HG03378 (cell line): Measurements from ENCODE around the gene F8A2.
A peak's percentile ranks its signal among the peaks of the same experiment; 100 is the strongest.
"Not testable (repeated sequence)": the region's sequence is repeated elsewhere in the genome, so short reads cannot be mapped to it uniquely, and the experiment has no call there.

Experiments
- ATAC-seq: cut with Tn5 transposase; IDR thresholded peaks from one replicate; pipeline ENCODE4 v1.9.1; 2021; ENCODE audit warnings: mild to moderate bottlenecking, moderate library complexity; ENCODE audit not compliant: unreplicated experiment

F8A2 gene

GRCh38 chrX:155381843-155382528, at the start of gene F8A2:
F8A2 (plus strand) TSS chrX:155382095; CDS start chrX:155382115, 20 bp downstream.
- peak; percentile 67 for ATAC-seq

GRCh38 chrX:155333544-155334100, 48.3 kb upstream of the F8A2 start:
- ATAC-seq: no peak

GRCh38 chrX:155334486-155335336, 47.2 kb upstream of the F8A2 start, which contains the start of gene CLIC2:
CLIC2 (minus strand) TSS chrX:155334614; CDS start chrX:155334427, 187 bp downstream.
- ATAC-seq: no peak

- not testable (repeated sequence) for ATAC-seq
These were observed 46.6 kb upstream of the F8A2 start for GRCh38 chrX:155335337-155335712.

- not testable (repeated sequence) for ATAC-seq
These were observed 36.2 kb upstream of the F8A2 start for GRCh38 chrX:155345689-155346088.

GRCh38 chrX:155349448-155349847, 32.4 kb upstream of the F8A2 start:
- ATAC-seq: not testable (repeated sequence)

GRCh38 chrX:155363712-155364111, 18.2 kb upstream of the F8A2 start:
- ATAC-seq: not testable (repeated sequence)

GRCh38 chrX:155373777-155374458, 8.0 kb upstream of the F8A2 start:
- peak; percentile 67 for ATAC-seq

GRCh38 chrX:155379802-155380201, 2.1 kb upstream of the F8A2 start:
- ATAC-seq: not testable (repeated sequence)

GRCh38 chrX:155382529-155382967, 653 bp downstream of the F8A2 start:
- ATAC-seq: peak; percentile 30

- ATAC-seq: no peak
These were observed 7.7 kb downstream of the F8A2 start for GRCh38 chrX:155389634-155390033.

- not testable (repeated sequence) for ATAC-seq
These were observed 12.9 kb downstream of the F8A2 start for GRCh38 chrX:155394747-155395276.

- ATAC-seq: no peak
These were observed 24.5 kb downstream of the F8A2 start for GRCh38 chrX:155406429-155406828.

GRCh38 chrX:155417769-155418168, 35.9 kb downstream of the F8A2 start:
- ATAC-seq: no peak
